HuH-7 (cell line): ENCODE data around the gene PSTPIP1.

Experiments used
- DNase-seq: peaks from one replicate; pipeline ENCODE4 v3.0.0; 2011; ENCODE audit warnings: low spot score

The PSTPIP1 gene

GRCh38 chr15:76998663-76999285 is 3.8 kb downstream of the PSTPIP1 start:
- DNase-seq: no peak

GRCh38 chr15:76999996-77000395 is 5.1 kb downstream of the PSTPIP1 start:
- no peak for DNase-seq

- DNase-seq: no peak
Observed at GRCh38 chr15:77001351-77001750, 6.4 kb downstream of the PSTPIP1 start.

GRCh38 chr15:77001966-77002365 is 7.0 kb downstream of the PSTPIP1 start:
- DNase-seq: no peak

GRCh38 chr15:77002436-77002835 is 7.5 kb downstream of the PSTPIP1 start:
- DNase-seq: no peak

GRCh38 chr15:77002954-77003912 is 8.3 kb downstream of the PSTPIP1 start:
- DNase-seq: no peak

GRCh38 chr15:77004189-77004588 is 9.3 kb downstream of the PSTPIP1 start:
- DNase-seq: no peak

GRCh38 chr15:77009176-77009575 is 14.2 kb downstream of the PSTPIP1 start:
- no peak for DNase-seq

- DNase-seq: no peak
Observed at GRCh38 chr15:77009646-77010311, 14.9 kb downstream of the PSTPIP1 start.

GRCh38 chr15:77010312-77010686 is 15.4 kb downstream of the PSTPIP1 start:
- no peak for DNase-seq

- DNase-seq: no peak
Observed at GRCh38 chr15:77010857-77011256, 15.9 kb downstream of the PSTPIP1 start.

- no peak for DNase-seq
Observed at GRCh38 chr15:77012117-77012712, 17.3 kb downstream of the PSTPIP1 start.

GRCh38 chr15:77012868-77013267 is 17.9 kb downstream of the PSTPIP1 start:
- DNase-seq: no peak

- no peak for DNase-seq
Observed at GRCh38 chr15:77013776-77014131, 18.8 kb downstream of the PSTPIP1 start.

- DNase-seq: no peak
Observed at GRCh38 chr15:77014132-77015081, 19.5 kb downstream of the PSTPIP1 start.

GRCh38 chr15:77015646-77016320 is 20.9 kb downstream of the PSTPIP1 start:
- no peak for DNase-seq

GRCh38 chr15:77016321-77016695 is 21.4 kb downstream of the PSTPIP1 start:
- no peak for DNase-seq

- no peak for DNase-seq
Observed at GRCh38 chr15:77017091-77017660, 22.2 kb downstream of the PSTPIP1 start.

GRCh38 chr15:77017761-77018720 is 23.1 kb downstream of the PSTPIP1 start:
- no peak for DNase-seq
